ENCODE data around the gene AKAP8.
"Not testable (repeated sequence)": the region's sequence is repeated elsewhere in the genome, so short reads cannot be mapped to it uniquely, and the experiment has no call there.

GRCh38 chr19:15363048-15363447 is 16.5 kb downstream of the AKAP8 start:
- not testable (repeated sequence) for TF ChIP-seq CTCF (conservative IDR thresholded peaks at IDR 0.05); ZFX (IDR thresholded peaks at IDR 0.05)

All from C4-2B (cell line).